GM18499 (cell line): Measurements from ENCODE around the gene TMEM51.
"Not testable (repeated sequence)": the region's sequence is repeated elsewhere in the genome, so short reads cannot be mapped to it uniquely, and the experiment has no call there.

Experiments used
- ATAC-seq: cut with Tn5 transposase; IDR thresholded peaks from one replicate; pipeline ENCODE4 v1.9.1; 2021; ENCODE audit warnings: moderate number of reproducible peaks; ENCODE audit not compliant: insufficient read depth, unreplicated experiment

TMEM51 gene

GRCh38 chr1:15125101-15125745, 28.3 kb upstream of the TMEM51 start:
- ATAC-seq = no peak

DNA sequence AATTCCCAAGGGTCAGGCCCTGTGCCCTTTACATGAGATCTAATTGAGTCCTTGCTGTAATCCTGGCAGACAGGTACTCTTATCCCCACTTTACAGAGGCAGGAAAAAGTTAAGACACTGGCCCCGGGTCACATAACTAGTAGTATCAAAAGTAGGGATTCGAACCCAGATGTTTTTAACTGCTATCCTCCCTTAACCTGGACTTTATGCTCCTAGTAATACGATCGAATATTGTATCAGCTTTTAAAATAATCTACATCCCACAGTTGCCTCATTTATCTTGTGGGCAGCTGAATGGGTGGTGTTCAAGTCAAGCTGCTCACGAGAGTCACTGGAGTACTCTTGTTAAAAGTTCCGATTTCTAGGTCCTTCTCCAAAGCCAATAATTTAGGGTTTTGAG, 25.5 kb upstream of the TMEM51 start:
- no peak for ATAC-seq

GRCh38 chr1:15128520-15129313, 24.8 kb upstream of the TMEM51 start:
- no peak for ATAC-seq

DNA sequence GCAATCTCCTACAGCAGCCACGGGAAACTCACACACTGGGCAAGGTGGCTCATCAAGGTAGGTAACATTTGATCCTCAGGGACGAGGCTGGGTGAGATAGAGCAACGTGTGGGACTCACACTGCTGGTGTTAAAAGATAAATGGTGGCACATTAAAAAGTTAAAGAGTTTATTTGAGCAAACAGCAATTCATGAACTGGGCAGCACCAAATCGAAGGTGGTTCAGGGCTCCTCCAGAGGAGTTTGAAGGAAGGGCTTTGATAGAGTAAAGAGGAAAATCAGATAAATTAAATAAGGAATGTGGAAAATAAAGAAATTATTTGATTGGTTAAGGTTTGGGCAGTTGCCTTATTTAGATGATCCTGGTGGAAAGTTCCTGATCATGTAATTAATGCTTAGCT, 23.6 kb upstream of the TMEM51 start:
- ATAC-seq = no peak

DNA sequence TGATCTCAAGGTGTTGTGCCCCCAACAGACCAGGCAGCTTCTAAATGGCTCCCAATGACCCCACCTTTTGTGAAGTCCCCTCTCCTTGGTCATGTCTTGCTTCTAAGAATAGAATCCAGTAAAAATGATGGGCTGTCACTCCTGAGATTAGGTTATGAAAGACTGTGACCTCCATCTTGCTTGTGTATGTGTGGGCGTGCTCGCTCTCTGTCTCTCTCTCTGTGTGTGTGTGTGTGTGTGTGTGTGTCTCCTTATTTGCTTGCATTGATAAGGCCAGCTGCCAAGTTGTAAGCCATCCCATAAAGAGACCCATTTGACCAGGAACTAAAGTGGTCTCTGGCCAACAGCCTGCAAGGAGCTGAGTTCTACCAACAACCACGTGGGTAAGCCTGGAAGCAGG, 22.9 kb upstream of the TMEM51 start:
- no peak for ATAC-seq

GRCh38 chr1:15132965-15133364, 20.6 kb upstream of the TMEM51 start:
- no peak for ATAC-seq

DNA sequence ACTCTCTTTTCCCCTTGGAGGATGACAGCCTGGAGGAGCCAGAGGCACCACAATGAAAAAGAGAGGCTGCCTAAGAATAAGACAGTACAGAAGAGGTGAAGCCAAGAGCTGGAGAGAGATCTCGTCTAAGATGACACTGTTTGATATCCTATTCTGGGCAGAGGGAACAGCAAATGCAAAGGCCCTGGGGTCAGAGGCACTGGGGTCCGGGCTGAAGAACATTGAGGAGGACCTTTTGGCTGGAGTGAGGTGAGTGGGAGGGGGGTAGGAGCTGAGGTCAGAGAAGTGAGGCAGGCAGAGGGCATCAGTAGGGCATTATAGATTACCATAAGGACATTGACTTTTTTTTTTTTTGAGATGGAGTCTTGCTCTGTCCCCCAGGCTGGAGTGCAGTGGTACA, 19.3 kb upstream of the TMEM51 start:
- ATAC-seq = no peak

DNA sequence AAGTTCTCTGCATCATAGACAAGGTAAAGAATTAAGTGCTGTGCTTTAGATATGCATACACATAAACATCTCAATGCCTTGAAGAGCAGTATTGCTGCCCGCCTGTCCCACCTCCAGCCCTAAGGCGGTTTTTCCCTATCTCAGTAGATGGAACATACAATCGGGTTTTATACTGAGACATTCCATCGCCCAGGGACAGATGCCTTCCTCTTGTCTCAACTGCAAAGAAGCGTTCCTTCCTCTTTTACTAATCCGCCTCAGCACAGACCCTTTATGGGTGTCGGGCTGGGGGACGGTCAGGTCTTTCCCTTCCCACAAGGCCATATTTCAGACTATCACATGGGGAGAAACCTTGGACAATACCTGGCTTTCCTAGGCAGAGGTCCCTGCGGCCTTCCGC, 17.9 kb upstream of the TMEM51 start:
- ATAC-seq = not testable (repeated sequence)

- ATAC-seq = no peak
Observed at GRCh38 chr1:15137809-15138208, 15.7 kb upstream of the TMEM51 start.

GRCh38 chr1:15139654-15140350, 13.7 kb upstream of the TMEM51 start:
- no peak for ATAC-seq

DNA sequence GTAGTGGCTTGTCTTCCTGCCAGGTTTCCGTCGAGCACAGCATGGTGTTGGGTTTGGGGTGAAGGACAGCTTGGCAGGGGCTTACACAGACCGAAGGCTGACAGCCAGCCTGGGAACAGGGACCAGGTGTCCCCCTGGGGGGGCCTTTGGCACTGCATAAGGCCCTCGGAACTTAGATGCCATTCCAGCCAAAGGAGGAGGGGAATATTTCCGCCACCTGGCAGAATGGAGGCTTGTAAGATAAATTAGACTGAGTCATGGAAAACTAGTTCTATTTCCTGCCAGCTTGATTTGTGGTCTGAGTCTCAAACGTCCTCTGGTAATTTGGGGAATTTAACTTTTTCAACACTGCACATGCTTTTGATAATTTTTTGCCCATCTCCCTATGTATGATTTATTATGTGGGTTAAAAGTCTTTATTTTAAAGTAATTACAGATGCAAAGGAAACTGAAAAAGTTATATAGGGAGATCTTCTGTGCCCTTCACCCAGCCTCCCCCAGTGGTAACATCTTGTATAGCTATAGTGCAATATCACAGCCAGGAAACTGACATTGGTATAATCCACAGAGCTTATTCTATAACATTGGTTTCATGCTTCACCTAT, 11.5 kb upstream of the TMEM51 start:
- no peak for ATAC-seq

GRCh38 chr1:15145327-15145726, 8.2 kb upstream of the TMEM51 start:
- no peak for ATAC-seq

DNA sequence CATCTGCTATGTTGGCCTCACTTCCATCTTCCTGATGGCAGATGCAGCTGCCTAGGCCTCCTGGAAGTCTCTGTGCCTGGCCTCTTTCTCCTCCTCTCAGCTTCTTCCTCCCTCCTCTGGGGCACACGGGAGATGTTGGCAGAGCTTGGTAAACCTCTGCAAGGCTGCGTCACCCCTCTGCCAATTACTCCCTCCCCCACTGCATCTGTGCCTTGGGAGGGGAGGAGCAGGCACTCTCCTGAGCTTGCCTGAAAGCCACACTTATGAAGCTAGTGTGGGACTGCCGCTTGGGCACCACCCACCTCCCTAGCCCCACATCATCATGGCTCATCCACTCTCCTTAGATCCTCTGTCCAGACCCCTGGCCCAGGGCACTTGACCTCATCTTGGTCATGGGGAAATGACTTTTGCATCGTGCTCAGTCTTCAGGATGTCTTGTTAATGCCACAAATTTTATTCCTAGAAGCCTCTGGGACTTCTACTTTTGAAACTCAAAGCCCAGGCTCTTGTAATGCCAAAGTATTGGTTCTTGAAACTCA, 7.3 kb upstream of the TMEM51 start:
- ATAC-seq = no peak

DNA sequence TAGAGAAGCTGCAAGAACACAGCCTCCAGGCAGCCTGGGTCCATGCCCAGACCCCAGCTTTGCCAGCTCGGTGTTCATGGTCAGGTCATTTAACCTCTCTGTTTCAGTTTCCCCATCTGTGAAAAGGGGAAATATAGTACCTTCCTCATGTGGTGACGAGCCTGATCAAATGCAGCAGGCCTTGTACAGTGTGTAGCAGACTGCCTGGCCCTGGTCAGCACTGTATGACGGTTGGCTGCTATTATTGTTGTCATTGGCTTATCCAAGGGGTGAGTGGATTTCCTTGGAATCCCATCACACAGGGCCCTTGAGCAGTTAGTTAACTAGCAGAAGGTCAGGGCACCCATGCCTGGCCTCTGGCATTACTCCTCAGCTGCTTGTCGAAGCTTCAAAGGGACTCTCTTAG, 6.6 kb upstream of the TMEM51 start:
- no peak for ATAC-seq

GRCh38 chr1:15148004-15148403, 5.5 kb upstream of the TMEM51 start:
- ATAC-seq = no peak

GRCh38 chr1:15148475-15148874, 5.1 kb upstream of the TMEM51 start:
- no peak for ATAC-seq

- no peak for ATAC-seq
Observed at GRCh38 chr1:15148941-15149340, 4.6 kb upstream of the TMEM51 start.

- ATAC-seq = no peak
Observed at GRCh38 chr1:15150376-15150775, 3.2 kb upstream of the TMEM51 start.

GRCh38 chr1:15151377-15151806, 2.2 kb upstream of the TMEM51 start:
- no peak for ATAC-seq

GRCh38 chr1:15151871-15152270, 1.7 kb upstream of the TMEM51 start:
- no peak for ATAC-seq
